GM20000 (cell line): ENCODE results near the gene IPPK.

Experiments used
- DNase-seq: peaks from one replicate; pipeline ENCODE4 v3.0.0; 2012; ENCODE audit warnings: low spot score
- CTCF ChIP-seq: IDR thresholded peaks from 2 replicates; pipeline ENCODE4 v1.5.1; 2012; ENCODE audit warnings: mild to moderate bottlenecking, control low read depth; ENCODE audit errors: extremely low read depth, missing control alignments

IPPK gene

GRCh38 chr9:92661743-92662142 is 8.2 kb downstream of the IPPK start:
- no peak for TF ChIP-seq CTCF
- DNase-seq, result no peak

DNA sequence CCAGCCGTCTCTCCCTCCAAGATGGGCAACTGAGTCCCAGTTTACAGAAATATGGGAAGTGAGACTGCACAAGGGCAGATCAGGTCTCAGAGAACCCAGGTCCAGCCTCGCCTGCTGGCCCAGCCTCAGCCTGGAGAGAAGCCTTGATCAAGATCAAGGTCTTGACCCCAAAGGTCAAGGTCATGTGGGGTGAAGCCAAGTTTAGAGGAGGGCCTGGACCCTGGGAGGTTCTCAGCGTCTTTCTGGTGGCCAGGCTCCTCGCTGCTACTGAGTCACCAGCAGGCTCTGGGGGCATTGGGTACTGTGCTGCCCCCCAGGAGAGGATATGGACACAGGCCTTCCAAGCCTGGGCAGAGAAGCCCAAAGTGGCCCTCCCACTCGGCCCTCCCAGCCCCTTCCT is 8.8 kb downstream of the IPPK start:
- no peak for DNase-seq
- TF ChIP-seq CTCF, result no peak

GRCh38 chr9:92660266-92660665 is 9.7 kb downstream of the IPPK start:
- TF ChIP-seq CTCF, result no peak
- DNase-seq, result no peak

- TF ChIP-seq CTCF, result no peak
- DNase-seq, result no peak
Measured at GRCh38 chr9:92659601-92660000, 10.3 kb downstream of the IPPK start.

DNA sequence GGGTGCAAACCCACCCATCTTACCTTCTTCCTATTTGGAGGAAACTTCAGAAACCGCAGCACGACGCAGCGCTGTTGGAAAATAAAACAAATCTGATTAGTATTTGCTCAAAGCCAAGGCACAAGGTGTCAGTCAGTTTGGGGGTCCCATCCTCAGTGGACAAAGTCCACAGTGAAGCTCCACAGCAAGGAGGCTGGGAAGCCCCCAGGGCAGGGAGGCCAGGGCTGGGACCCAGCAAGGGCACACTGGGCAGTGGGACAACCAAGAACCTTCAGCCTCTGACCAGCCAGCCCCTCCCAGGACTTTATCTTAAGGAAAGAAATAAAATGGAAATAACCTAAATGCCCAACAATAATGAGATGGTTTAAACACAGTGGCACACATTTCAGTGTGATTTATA is 11.3 kb downstream of the IPPK start:
- no peak for DNase-seq

GRCh38 chr9:92658176-92658575 is 11.8 kb downstream of the IPPK start:
- DNase-seq, result no peak
- no peak for TF ChIP-seq CTCF

More for the DNA sequence above, 11.3 kb downstream of the IPPK start:
- TF ChIP-seq CTCF, result no peak

DNA sequence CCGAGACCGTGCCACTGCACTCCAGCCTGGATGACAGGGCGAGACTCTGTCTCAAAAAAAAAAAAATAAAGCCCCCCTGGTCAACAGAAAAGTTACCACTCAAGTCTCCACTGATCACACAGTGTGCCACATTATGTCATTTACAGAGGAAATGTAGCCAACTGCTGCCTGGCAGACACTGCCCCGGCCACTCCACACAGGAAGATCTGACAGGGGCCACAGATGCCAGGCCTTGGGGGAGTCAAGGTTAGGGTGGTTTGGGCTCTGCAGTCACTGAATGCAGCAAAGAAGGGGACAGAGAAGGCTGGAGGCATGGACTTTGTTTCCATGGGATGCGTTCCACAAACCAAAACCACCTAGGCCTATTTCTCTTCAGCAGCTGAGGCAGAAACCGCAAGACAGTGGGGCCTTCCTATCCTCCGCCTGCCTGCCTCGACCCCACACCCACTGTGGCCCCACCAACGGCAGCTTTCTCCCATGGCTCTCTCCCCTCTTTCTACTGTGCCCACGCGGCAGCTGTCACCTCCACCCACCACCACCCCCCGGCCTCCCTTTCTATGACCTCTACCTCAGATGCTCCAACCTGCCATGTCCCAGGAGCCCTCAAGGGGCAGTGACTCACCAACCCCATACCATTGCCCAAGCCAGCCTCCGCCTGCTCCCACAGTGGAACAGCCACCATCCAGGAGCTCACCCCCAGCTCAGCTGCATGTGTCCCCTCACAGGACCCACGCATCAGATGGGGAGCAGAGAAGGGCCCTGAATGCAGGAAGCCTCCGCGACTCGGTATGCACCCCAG is 12.4 kb downstream of the IPPK start:
- no peak for DNase-seq
- TF ChIP-seq CTCF, result no peak
